SU-DHL-6 (cell line): ENCODE results near the gene FAM187B.

ENCODE experiments used
- CTCF ChIP-seq: fragments of 200-600 bp; sonication (generic); IDR thresholded peaks from one replicate; pipeline ENCODE4 v1.5.1; 2017; ENCODE audit warnings: antibody characterized with exemption, mild to moderate bottlenecking, low read length, moderate library complexity; ENCODE audit not compliant: insufficient read depth, poor library complexity, severe bottlenecking
- EZH2phosphoT487 ChIP-seq: fragments of 200-600 bp; sonication (generic), shearing (Covaris generic); conservative IDR thresholded peaks from 2 replicates; pipeline ENCODE4 v1.6.1; 2018; ENCODE audit warnings: mild to moderate bottlenecking, antibody characterized with exemption, low read length, moderate library complexity, mixed read lengths

DNA sequence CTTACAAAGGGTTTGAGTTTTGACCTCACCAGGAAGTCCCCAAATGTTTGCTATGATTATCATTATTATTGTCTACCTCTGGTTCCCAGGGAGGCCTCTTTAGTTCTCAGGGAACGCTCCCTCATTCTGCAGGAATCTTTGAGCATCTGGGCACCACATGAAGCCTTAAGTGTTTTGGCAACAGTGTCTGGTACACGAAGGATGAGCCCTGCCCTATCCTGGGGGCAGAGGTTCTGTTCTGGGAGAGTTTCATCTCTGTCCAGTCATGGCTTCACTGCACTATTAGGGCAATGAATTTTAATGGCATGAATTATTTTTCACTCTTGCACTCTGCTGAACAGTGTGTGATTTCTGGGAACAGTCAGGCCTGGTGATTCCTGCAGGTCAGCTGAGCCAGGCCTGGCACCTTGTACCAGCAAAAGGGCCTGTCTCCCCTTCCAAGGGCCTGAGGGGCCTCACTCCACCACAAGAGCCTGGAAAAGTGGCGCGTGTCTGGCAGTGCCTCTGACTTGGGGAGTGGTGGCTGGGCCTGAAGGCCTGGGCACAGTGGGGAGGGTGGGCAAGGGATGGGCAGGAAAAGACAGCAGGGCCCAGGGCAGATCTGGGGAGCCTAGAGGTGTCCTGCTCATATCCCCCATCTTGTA, 4.6 kb downstream of the FAM187B start:
- TF ChIP-seq CTCF = no peak
- no peak for TF ChIP-seq EZH2phosphoT487
